ENCODE measurements around the gene CEP89.

DNA sequence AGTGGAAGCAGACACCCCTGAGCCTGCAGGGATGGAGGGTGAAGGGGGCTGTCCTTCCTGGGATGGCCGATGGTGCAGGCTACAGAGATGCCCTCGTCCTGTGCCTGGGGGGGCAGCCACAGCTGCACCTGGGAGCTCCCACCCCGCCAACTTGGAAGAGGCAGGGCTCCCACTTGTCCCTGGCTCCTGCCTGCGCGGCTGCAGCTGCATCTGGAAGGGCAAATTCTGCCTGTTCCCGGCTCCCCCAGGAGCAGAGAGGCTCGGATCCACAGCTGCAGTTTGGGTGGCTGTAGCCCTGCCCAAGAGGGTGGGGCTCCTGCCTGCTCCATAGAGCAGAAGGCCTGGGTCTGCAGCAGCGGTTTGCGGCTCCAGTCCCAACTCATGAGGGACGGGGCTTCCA lies 2.2 kb downstream of the CEP89 start:
- TF ChIP-seq, protein P1, sequence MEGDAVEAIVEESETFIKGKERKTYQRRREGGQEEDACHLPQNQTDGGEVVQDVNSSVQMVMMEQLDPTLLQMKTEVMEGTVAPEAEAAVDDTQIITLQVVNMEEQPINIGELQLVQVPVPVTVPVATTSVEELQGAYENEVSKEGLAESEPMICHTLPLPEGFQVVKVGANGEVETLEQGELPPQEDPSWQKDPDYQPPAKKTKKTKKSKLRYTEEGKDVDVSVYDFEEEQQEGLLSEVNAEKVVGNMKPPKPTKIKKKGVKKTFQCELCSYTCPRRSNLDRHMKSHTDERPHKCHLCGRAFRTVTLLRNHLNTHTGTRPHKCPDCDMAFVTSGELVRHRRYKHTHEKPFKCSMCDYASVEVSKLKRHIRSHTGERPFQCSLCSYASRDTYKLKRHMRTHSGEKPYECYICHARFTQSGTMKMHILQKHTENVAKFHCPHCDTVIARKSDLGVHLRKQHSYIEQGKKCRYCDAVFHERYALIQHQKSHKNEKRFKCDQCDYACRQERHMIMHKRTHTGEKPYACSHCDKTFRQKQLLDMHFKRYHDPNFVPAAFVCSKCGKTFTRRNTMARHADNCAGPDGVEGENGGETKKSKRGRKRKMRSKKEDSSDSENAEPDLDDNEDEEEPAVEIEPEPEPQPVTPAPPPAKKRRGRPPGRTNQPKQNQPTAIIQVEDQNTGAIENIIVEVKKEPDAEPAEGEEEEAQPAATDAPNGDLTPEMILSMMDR (IDR thresholded peaks at IDR 0.05 in 8 of 11, conservative IDR thresholded peaks at IDR 0.05 in 3 of 11), result no peak
- no peak for TF ChIP-seq POLR2A (IDR thresholded peaks at IDR 0.05)
- TF ChIP-seq POLR2AphosphoS5 (IDR thresholded peaks at IDR 0.05), result no peak
